RWPE1 (cell line): ENCODE measurements around the gene TBXAS1.
A peak's percentile ranks its signal among the peaks of the same experiment; 100 is the strongest.

Experiments
- CTCF ChIA-PET: fragments of 350-600 bp; sonication (Branson Sonifier 250); formaldehyde crosslinking; extraction: SDS; loops from one replicate; lab custom pipeline; 2021; lab: Yijun Ruan, JAX
- POLR2A ChIA-PET: fragments of 400-600 bp; formaldehyde crosslinking; extraction: SDS; loops from one replicate; lab custom pipeline; 2020; ENCODE audit warnings: antibody characterized with exemption; ENCODE audit not compliant: low non-redundant PET; lab: Yijun Ruan, JAX
- DNase-seq: peaks from one replicate; pipeline ENCODE4 v3.0.0; 2012; ENCODE audit warnings: low spot score
- H3K27ac ChIP-seq: fragments of 450-650 bp; 2 replicates; pipeline ENCODE4 v1.5.1; 2017
- CTCF ChIP-seq: fragments of 450-650 bp; conservative IDR thresholded peaks from 2 replicates; pipeline ENCODE4 v1.5.1; 2017; ENCODE audit warnings: low read depth, mild to moderate bottlenecking

Gene TBXAS1

GRCh38 chr7:139993169-139993568, 164.1 kb downstream of the TBXAS1 start:
- DNase-seq = no peak
- ChIA-PET CTCF (no interaction called here), POLR2A (no interaction called here)
- no peak for TF ChIP-seq CTCF
- H3K27ac ChIP-seq = no peak overlapping the region

GRCh38 chr7:139993592-139993991, 164.5 kb downstream of the TBXAS1 start:
- H3K27ac ChIP-seq = no peak overlapping the region
- no peak for DNase-seq
- POLR2A ChIA-PET = no interaction called here

GRCh38 chr7:139994356-139994755, 165.3 kb downstream of the TBXAS1 start:
- POLR2A ChIA-PET = no interaction called here
- TF ChIP-seq CTCF = no peak
- CTCF ChIA-PET = interaction anchor here (0.5 to 0.6 kb wide), 2 partner anchors 8 to 83 kb away, joined by 3 to 4 read pairs; no protein-coding TSS in a partner anchor
- no peak overlapping the region for H3K27ac ChIP-seq
- no peak for DNase-seq

More at GRCh38 chr7:139993592-139993991, 164.5 kb downstream of the TBXAS1 start:
- no peak for TF ChIP-seq CTCF
- CTCF ChIA-PET = no interaction called here

- no peak overlapping the region for H3K27ac ChIP-seq
- ChIA-PET POLR2A (no interaction called here), CTCF (interaction anchor here (0.5 kb wide), 1 partner anchor 7 kb away, joined by 4 read pairs; no protein-coding TSS in a partner anchor)
- TF ChIP-seq CTCF = no peak
- peak; percentile 3 for DNase-seq
Measured at GRCh38 chr7:139995017-139995915, 166.2 kb downstream of the TBXAS1 start.

- CTCF ChIA-PET = interaction anchor here (0.6 kb wide), 1 partner anchor 217 kb away, joined by 3 read pairs; no protein-coding TSS in a partner anchor
- no peak for DNase-seq
Measured at GRCh38 chr7:139998572-139998971, 169.5 kb downstream of the TBXAS1 start.

GRCh38 chr7:139999516-139999915, 170.5 kb downstream of the TBXAS1 start:
- no peak for TF ChIP-seq CTCF
- DNase-seq = no peak
- POLR2A ChIA-PET = no interaction called here
- H3K27ac ChIP-seq = no peak overlapping the region
- CTCF ChIA-PET = interaction anchor here (0.5 kb wide), 1 partner anchor 410 kb away, joined by 3 read pairs; no protein-coding TSS in a partner anchor

More at GRCh38 chr7:139998572-139998971, 169.5 kb downstream of the TBXAS1 start:
- no peak for TF ChIP-seq CTCF
- H3K27ac ChIP-seq = no peak overlapping the region
- POLR2A ChIA-PET = no interaction called here
